GM19468 (cell line): ENCODE results near the gene RAB37.

ENCODE experiments used
- ATAC-seq: cut with Tn5 transposase; IDR thresholded peaks from one replicate; pipeline ENCODE4 v1.9.1; 2021; ENCODE audit warnings: mild to moderate bottlenecking, moderate library complexity, moderate number of reproducible peaks; ENCODE audit not compliant: unreplicated experiment; ENCODE audit errors: extremely low read depth

Gene RAB37

GRCh38 chr17:74759941-74760340, 22.9 kb downstream of the RAB37 start:
- no peak for ATAC-seq

- no peak for ATAC-seq
These were observed 23.5 kb downstream of the RAB37 start for GRCh38 chr17:74760404-74761105.

DNA sequence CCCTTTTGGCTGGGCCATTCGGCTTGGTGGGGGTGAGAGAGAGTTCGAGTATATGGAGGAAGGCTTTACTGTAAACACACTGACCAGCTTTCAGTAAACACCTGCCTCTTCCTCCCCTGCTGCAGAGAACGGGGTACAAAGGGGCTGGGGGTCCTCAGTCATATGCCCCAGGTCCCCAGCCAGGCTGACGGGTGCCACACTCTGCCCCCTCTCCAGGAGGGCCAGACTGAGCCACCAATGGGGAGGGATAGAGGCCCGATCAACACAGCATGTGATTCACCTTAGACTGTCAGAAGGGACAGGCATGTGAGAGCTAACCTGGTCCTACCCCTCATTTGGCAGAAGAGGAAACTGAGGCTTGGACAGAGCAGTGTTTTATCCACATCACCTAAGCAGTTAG, 24.4 kb downstream of the RAB37 start:
- no peak for ATAC-seq

GRCh38 chr17:74761931-74762330, 24.9 kb downstream of the RAB37 start:
- ATAC-seq, result no peak

DNA sequence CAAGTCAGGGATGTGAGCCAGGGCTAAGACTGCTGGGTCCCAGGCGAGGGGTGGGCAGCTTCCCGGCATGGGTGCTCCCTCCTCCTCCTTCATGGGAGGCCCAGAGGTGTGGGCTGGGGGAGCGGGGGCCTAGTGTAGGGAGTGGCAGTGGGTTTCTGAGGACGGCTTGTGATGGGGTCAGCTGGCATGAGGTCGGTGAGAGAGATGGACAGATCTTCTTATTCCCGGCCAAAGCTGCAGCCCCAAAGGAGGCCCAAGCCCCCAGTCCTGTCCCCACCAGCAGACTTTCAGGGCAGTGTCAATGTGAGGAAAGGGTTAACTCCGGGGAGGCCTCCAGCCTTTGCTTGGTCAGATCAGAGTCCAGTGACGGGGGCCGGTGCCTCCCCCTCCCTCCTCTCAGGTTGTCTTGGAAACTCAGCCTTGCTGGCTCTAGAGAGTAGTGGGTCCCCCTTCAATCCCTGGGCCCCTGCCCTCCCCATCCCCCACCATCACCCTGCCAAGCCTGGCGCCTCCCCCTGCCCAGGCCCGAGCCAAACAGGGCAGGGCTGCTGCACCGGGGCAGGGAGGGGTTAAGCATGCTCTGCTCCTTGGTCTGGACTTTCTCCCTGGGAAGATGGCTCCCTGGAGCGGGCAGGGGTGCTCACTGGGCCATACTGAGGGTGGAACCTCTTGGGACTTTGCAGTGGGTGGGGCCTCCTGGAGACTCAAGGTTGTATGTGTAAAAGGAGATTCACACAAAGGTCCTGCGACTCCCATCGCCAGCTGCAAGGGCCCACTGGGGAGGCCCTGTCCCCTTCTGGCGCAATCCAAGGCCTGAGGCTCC, 26.7 kb downstream of the RAB37 start:
- ATAC-seq, result no peak

DNA sequence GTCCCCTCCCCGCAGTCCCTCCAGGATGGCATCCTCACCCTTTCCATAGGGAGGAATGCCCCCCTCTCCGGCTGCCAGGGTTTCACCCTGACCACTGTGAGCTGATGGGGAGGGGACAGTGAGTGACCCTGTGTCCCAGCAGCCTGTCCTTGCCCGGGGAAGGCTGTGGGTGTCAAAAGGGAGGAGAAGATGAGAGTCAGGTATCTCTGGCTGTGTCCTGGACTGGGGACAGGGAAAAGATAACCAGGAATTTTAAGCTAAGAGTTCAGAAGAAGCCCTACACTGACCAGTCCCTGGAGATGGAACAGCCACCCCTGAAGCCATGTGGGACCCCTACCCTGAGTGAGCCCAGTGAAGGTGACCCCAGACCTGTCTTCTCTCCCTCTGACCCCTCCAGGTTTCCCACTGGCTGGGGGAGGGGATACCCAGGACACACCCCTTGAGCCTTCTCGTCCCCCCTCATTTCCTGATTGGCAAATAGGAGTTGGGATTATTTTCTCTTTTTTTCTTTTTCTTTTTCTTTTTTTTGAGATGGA, 27.8 kb downstream of the RAB37 start:
- ATAC-seq, result no peak

DNA sequence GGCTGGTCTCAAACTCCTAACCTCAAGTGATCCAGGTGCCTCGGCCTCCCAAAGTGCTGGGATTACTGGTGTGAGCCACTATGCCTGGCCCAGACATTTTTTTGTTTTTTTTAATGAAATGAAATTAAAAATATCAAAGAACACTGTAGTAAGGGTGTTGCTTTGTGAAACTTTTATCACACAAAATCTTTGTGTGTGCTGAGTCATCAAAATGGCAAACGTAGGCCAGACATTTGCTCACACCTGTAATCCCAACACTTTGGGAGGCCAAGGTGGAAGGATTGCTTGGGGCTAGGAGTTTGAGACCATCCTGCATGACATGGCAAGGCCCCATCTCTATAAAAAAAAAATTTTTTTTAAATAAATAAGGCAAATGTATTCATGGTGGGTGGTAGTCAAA, 29.4 kb downstream of the RAB37 start:
- no peak for ATAC-seq

DNA sequence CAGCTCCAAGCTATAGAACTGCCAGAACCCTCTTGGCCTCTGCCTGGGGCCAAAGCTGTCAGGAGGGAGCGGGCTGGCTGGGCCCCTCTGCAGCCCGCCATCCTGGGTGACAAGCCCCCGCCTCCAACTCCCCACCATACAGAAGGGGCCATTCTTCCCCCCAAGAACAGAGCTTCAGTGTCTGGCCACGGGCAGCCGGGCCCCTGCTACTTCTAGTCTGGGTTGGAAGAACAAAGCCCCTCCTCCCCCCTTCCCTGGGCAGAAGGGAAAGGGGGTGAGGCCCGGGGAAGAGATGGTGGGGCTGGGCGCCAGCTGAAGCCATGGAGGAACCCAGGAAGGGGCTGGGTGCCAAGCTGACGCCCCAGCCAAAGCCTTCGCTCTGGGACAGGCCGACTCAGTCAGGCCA, 30.1 kb downstream of the RAB37 start:
- ATAC-seq, result no peak

DNA sequence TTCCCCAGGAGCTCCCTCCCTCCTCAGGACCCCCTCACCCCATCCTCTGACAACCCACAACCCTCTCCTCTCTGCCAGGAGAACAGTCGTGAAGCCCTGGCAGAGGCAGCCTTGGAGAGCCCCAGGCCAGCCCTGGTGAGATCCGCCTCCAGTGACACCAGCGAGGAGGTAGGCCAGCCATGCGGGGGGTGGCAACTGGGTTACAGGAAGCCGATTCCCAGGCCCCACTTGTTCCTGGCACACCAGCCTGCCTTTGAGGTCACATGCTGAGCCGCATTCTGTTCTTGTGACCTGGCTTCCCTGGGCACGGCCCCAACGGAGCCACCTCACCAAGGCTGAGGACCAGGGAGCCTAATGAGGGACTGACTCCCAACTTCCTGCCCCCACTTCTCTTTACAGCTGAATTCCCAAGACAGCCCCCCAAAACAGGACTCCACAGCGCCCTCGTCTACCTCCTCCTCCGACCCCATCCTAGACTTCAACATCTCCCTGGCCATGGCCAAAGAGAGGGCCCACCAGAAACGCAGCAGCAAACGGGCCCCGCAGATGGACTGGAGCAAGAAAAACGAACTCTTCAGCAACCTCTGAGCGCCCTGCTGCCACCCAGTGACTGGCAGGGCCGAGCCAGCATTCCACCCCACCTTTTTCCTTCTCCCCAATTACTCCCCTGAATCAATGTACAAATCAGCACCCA, 31.2 kb downstream of the RAB37 start:
- ATAC-seq, result no peak

DNA sequence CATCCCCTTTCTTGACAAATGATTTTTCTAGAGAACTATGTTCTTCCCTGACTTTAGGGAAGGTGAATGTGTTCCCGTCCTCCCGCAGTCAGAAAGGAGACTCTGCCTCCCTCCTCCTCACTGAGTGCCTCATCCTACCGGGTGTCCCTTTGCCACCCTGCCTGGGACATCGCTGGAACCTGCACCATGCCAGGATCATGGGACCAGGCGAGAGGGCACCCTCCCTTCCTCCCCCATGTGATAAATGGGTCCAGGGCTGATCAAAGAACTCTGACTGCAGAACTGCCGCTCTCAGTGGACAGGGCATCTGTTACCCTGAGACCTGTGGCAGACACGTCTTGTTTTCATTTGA, 31.7 kb downstream of the RAB37 start:
- no peak for ATAC-seq

GRCh38 chr17:74769266-74769855, 32.3 kb downstream of the RAB37 start:
- ATAC-seq, result no peak

- ATAC-seq, result no peak
These were observed 32.9 kb downstream of the RAB37 start for GRCh38 chr17:74769856-74770497.

DNA sequence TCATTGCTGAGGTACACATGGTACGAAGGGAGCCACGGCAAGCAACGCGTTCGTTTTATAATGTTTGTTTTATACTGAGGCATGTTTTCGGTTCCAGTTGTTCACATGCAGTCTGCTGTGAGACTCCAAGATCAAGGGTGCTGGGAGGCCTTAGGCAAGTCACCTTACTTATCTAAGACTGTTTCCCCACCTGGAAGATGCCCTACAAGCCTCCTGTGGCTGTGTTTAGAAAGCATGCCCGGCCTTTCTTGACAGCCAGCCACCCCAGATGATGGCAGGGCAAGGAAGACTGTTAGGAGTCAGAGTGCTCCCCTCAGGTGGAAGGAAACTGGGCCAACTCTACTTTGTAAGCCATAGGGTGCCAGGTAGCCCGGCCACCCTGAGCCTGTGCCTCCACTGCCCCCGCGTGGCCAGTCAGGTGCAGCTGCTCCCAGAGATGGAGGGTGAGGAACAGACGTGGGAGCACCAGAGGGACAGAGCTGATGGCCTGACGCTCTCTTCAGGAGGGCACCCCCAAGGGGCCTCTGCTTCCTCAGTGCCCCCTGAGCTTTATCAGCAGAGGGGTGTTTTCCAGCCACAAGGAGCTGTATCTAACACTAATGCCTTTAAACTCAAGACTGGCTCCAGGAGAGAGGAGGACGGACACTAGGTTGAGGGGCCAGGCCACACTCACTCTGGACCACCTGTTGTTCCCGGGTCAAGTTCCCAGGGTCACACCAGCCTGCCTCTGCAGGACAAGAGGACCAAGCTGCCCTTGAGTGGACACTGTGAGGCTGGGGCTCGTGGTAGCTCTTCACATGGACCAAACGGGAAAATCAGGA, 33.7 kb downstream of the RAB37 start:
- no peak for ATAC-seq

DNA sequence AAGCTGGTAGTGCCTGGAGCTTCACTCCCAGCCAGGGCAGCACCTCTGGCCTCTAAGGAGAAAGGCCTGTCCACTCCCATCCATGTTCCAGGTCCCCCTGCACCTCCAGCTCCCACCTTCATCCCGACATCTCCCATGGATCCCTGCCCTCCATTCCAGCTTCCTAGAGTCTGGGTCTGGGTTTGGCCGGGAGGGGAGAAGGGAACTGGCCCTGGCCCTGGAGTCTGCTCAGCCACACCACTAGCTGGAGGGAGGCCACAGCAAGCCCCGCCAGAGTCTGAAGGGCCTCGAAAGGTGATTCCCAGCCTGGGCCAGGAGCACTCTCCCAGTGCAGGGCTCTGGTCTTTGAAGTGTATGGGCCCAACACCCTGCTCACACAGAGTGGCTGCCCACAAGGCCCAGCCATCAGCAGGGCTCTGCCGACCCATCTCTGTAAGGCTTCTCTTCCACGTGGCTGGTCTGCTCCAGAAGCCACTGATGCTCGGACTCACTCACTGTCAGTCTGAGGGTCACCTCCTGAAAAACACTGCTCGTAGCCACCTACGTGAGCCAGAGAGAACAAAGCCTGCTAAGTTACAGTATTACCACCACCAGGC, 34.4 kb downstream of the RAB37 start:
- ATAC-seq, result no peak

- no peak for ATAC-seq
These were observed 35.0 kb downstream of the RAB37 start for GRCh38 chr17:74772053-74772452.

DNA sequence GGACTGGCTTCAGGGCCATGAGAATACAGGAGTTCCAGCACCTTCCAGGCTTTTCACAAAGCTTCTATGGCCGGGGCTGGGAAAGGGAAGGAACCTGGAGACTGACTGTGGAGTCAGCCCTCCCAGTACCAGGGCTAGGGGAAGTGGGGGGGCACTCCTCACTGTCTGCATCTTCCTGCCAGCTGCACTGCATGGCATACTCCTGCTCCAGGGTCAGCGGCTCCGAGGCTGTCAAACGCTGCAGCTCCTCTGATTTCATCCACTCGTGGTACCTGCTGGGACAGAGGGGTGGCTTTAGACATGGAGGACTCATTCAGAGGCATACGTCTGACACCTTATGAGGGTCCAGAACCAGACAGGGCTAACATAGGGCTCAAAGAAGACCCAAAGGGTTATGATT, 36.4 kb downstream of the RAB37 start:
- ATAC-seq, result no peak

DNA sequence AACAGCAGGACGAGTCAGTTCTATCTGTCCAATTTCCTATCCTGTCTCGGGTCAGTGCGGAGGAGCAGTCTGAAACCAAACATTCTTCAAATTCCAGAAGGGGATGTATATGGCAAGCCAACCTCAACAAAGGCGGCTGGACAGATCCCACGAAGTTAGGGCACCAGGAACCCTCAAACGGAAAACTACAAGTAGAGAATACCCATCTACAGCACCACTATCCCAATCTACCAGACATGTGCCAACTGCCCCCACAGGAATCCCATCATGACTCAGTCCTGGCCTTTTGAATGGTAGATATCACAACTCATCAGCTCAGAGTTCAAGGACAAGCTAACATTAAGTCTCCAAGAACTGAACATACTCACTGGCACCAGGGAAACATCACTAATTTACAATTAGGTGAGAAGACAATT, 36.8 kb downstream of the RAB37 start:
- ATAC-seq, result no peak

DNA sequence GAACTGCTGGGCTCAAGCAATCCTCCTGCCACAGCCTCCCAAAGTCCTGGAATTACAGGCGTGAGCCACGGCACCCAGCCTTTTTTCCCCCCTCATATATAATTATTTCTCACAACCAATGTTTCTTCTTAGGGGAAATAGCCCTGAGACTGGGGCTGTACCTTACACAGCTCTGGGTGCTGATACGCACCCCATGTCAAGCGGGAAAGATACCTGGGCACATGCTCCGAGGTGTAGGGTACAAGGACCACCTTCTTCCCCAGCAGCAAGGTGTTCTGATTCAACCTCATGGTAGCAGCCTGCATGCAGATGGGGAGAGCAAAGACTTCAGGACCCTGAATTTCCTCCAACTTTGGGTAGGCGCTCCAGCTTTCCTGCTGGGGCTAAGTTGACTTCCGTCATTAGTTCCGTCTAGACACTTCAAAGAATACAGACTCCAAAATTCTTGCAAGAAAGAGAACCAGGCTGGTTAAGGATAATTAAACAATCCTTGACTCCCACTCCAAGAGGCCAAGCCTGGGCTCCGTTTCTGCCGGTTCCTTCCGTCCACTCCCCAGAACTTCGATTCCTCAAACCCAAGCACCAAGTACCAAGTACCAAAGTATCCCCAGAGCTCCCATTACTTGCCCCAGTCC, 38.5 kb downstream of the RAB37 start:
- no peak for ATAC-seq
